Endothelial cell of umbilical vein (primary cell): ENCODE results near the gene MGLL.

Experiments
- EZH2 ChIP-seq: IDR thresholded peaks from 2 replicates; pipeline ENCODE4 v1.6.1; 2012; ENCODE audit warnings: borderline replicate concordance, low read depth, mild to moderate bottlenecking, moderate library complexity, low read length, inconsistent platforms; ENCODE audit not compliant: severe bottlenecking
- POLR2A ChIP-seq: IDR thresholded peaks from 2 replicates; pipeline ENCODE4 v1.6.1; 2012; ENCODE audit warnings: low read depth, mild to moderate bottlenecking, control low read depth, low read length
- POLR2AphosphoS5 ChIP-seq: IDR thresholded peaks from 2 replicates; pipeline ENCODE4 v1.6.1; 2012; ENCODE audit warnings: low read depth, mild to moderate bottlenecking, control low read depth, low read length, moderate library complexity; ENCODE audit not compliant: insufficient read depth

- TF ChIP-seq POLR2AphosphoS5 (no peak), EZH2 (no peak), POLR2A (no peak)
Observed at GRCh38 chr3:127741246-127741645, 81.1 kb downstream of the MGLL start.
